Activated CD8-positive, alpha-beta memory T cell treated with anti-CD3 and anti-CD28 coated beads, Interleukin-2, amount 50 U/mL, for 24 hours (primary cell): ENCODE measurements around the gene TMSB4X.
"Not testable (repeated sequence)": the region's sequence is repeated elsewhere in the genome, so short reads cannot be mapped to it uniquely, and the experiment has no call there.

Source experiments
- DNase-seq: peaks from one replicate; pipeline ENCODE4 v3.0.0-alpha.2; 2020; ENCODE audit errors: extremely low read depth

TMSB4X gene

GRCh38 chrX:12975991-12976558 lies 1.2 kb downstream of the TMSB4X start:
- no peak for DNase-seq

- not testable (repeated sequence) for DNase-seq
Observed at GRCh38 chrX:12976819-12977732, 2.2 kb downstream of the TMSB4X start.

GRCh38 chrX:12977761-12978204 lies 2.9 kb downstream of the TMSB4X start:
- no peak for DNase-seq

GRCh38 chrX:12978205-12979025 lies 3.5 kb downstream of the TMSB4X start:
- DNase-seq, result no peak

GRCh38 chrX:12979026-12979607 lies 4.2 kb downstream of the TMSB4X start:
- no peak for DNase-seq

GRCh38 chrX:12979616-12980015 lies 4.7 kb downstream of the TMSB4X start:
- DNase-seq, result no peak

- not testable (repeated sequence) for DNase-seq
Observed at GRCh38 chrX:12980039-12980438, 5.1 kb downstream of the TMSB4X start.

GRCh38 chrX:12981880-12982279 lies 7.0 kb downstream of the TMSB4X start:
- no peak for DNase-seq

- no peak for DNase-seq
Observed at GRCh38 chrX:12984603-12985319, 9.9 kb downstream of the TMSB4X start.

GRCh38 chrX:12985331-12985730 lies 10.4 kb downstream of the TMSB4X start:
- no peak for DNase-seq

GRCh38 chrX:12986164-12986779 lies 11.4 kb downstream of the TMSB4X start:
- DNase-seq, result no peak

GRCh38 chrX:12986886-12987285 lies 12.0 kb downstream of the TMSB4X start:
- no peak for DNase-seq

- no peak for DNase-seq
Observed at GRCh38 chrX:12987340-12987739, 12.4 kb downstream of the TMSB4X start.

- no peak for DNase-seq
Observed at GRCh38 chrX:12987900-12988594, 13.1 kb downstream of the TMSB4X start.

GRCh38 chrX:12988797-12989196 lies 13.9 kb downstream of the TMSB4X start:
- no peak for DNase-seq

GRCh38 chrX:12989461-12989860 lies 14.6 kb downstream of the TMSB4X start:
- DNase-seq, result no peak

- DNase-seq, result no peak
Observed at GRCh38 chrX:12991575-12991974, 16.7 kb downstream of the TMSB4X start.

- no peak for DNase-seq
Observed at GRCh38 chrX:12992544-12993118, 17.7 kb downstream of the TMSB4X start.

GRCh38 chrX:12993826-12994225 lies 18.9 kb downstream of the TMSB4X start:
- DNase-seq, result no peak

- DNase-seq, result no peak
Observed at GRCh38 chrX:12994321-12994720, 19.4 kb downstream of the TMSB4X start.
